Kidney (tissue), 14 donors: ENCODE measurements around the gene AK2. TPM values are rescaled to one million over a fixed set of nuclear protein-coding genes. Genes with fewer than 3 reads are reported as not detected.

ENCODE experiments used
- DNase-seq, 5 donors: peaks; one replicate each; pipeline ENCODE4 v3.0.0-alpha.2; 2013 to 2020
- FAIRE-seq: peaks from 2 replicates; lab custom pipeline; 2012; peaks lifted over from hg19 to GRCh38; lab: Jason Lieb, UNC
- H3K27ac ChIP-seq, 2 donors: one replicate each; pipeline ENCODE4 v1.7.0; 2013; ENCODE audit warnings: low read depth in 2 of 2, low read length in 2 of 2, inconsistent platforms in 1 of 2
- H3K27me3 ChIP-seq: one replicate; pipeline ENCODE4 v1.7.1; 2013; ENCODE audit warnings: low read length, inconsistent platforms; ENCODE audit not compliant: control insufficient read depth, insufficient read depth
- H3K36me3 ChIP-seq, 3 donors: one replicate each; pipeline versions ENCODE4 v1.7.0 to v1.7.1; 2013; ENCODE audit warnings: low read length in 3 of 3, control low read depth in 1 of 3, inconsistent platforms in 1 of 3; ENCODE audit not compliant: insufficient read depth in 3 of 3, control insufficient read depth in 2 of 3
- H3K4me1 ChIP-seq, 3 donors: one replicate each; pipeline versions ENCODE4 v1.7.0 to v1.7.1; 2013; ENCODE audit warnings: low read length in 3 of 3, inconsistent platforms in 1 of 3, low read depth in 1 of 3; ENCODE audit not compliant: control insufficient read depth in 2 of 3, insufficient read depth in 2 of 3
- H3K4me3 ChIP-seq, 3 donors: one replicate each; pipeline versions ENCODE4 v1.7.0 to v1.8.1; 2013; ENCODE audit warnings: low read length in 3 of 3, control low read depth in 1 of 3, inconsistent platforms in 1 of 3
- H3K9ac ChIP-seq, 3 donors: one replicate each; pipeline versions ENCODE4 v1.7.0 to v1.7.1; 2013; ENCODE audit warnings: low read length in 3 of 3, control low read depth in 1 of 3, inconsistent platforms in 1 of 3
- H3K9me3 ChIP-seq, 3 donors: one replicate each; pipeline versions ENCODE4 v1.7.0 to v1.7.1; 2013; ENCODE audit warnings: low read length in 3 of 3, control low read depth in 1 of 3, inconsistent platforms in 1 of 3; ENCODE audit not compliant: control insufficient read depth in 2 of 3, insufficient read depth in 1 of 3
- CTCF ChIP-seq: IDR thresholded peaks from 3 replicates; pipeline ENCODE4 v1.5.1; 2012; ENCODE audit warnings: mild to moderate bottlenecking, moderate library complexity, borderline replicate concordance; ENCODE audit not compliant: insufficient read depth; ENCODE audit errors: extremely low read depth
- intact Hi-C: fragments of 100-400 bp; cut with DNase I; formaldehyde crosslinking; loops from one replicate; pipeline ENCODE4 v1.11.1; 2022
- polyA plus RNA-seq: library from polyadenylated mRNA; stranded (reverse); fragments of 350-450 nt; fragmentation: Illumina TruSeq; extraction: RNeasy Lipid Tissue Mini Kit (QIAGEN cat#74804); gene quantifications from one replicate; pipeline ENCODE4 v1.2.3, GENCODE V29; 2014; ENCODE audit warnings: low read depth, low replicate concordance; ENCODE audit not compliant: insufficient read depth
- total RNA-seq: library from RNA; stranded (reverse); fragmentation: NEBNext Ultra II Directional; extraction: Animal tissue kit (Norgen Biotek cat#: 25700); gene quantifications from one replicate; pipeline ENCODE4 v1.2.1, GENCODE V29; 2021
- donor health status: control.
- donor health status: control.
- donor health status: control.
- donor health status: control.
- donor health status: control.
- donor health status: DM: yes; HTN: yes; CAD: no.
- donor health status: Normal renal cell carcinoma (clear cell type).

The AK2 gene
- total and polyA plus RNA-seq, 2 donors from 2014 or later, result 172 to 334 TPM

GRCh38 chr1:33005117-33005837 lies 31.4 kb downstream of the AK2 start:
- no peak for TF ChIP-seq CTCF
- FAIRE-seq (no peak), DNase-seq (no peak)
- Histone ChIP-seq H3K27me3 (no peaks in the 10 kb centered on the region), H3K27ac (no peak overlapping the region), H3K36me3 (peaks cover 2 to 13% (median 10%) of the 10 kb centered on the region in 3 donors), H3K4me3 (no peak overlapping the region), H3K9ac (no peak overlapping the region), H3K9me3 (no peaks in the 10 kb centered on the region), H3K4me1 (peaks cover 0 to 46% (median 32%) of the 10 kb centered on the region in 3 donors)
- intact Hi-C loops, result no loop called here

- intact Hi-C loops, result no loop called here
- H3K27ac ChIP-seq, result no peak overlapping the region
- no peak for FAIRE-seq
Measured at GRCh38 chr1:33004613-33005012, 32.1 kb downstream of the AK2 start.

DNA sequence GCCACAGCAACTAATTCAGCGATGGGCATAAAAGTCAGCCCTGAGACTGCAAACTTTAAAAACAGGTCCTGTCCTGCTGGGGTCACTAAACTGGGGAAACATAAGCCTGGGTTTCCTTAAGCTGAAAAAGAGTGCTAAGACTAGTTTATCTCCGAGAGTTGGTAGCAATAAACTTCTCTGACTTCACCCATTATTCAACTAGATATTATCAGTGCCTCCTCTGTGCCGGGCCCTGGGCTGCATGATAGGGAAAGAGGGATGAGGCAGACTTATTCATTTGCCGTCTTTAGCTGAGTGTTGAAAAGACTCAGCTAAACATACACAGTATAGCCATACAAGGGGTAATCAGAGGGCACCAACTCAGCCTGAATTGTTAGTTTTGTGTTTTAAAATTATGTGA lies 33.0 kb downstream of the AK2 start:
- DNase-seq (no peak), FAIRE-seq (no peak)
- no peak for TF ChIP-seq CTCF
- H3K4me3 ChIP-seq, result no peak overlapping the region
- no peaks in the 10 kb centered on the region for H3K9me3 ChIP-seq
- intact Hi-C loops, result no loop called here
- H3K36me3 ChIP-seq, result peaks cover 2 to 11% (median 8%) of the 10 kb centered on the region in 3 donors
- no peaks in the 10 kb centered on the region for H3K27me3 ChIP-seq
- no peak overlapping the region for H3K9ac ChIP-seq
- peaks cover 0 to 47% (median 33%) of the 10 kb centered on the region in 3 donors for H3K4me1 ChIP-seq
- H3K27ac ChIP-seq, result no peak overlapping the region

More at GRCh38 chr1:33004613-33005012, 32.1 kb downstream of the AK2 start:
- Histone ChIP-seq H3K27me3 (no peaks in the 10 kb centered on the region), H3K4me1 (peaks cover 0 to 47% (median 33%) of the 10 kb centered on the region in 3 donors), H3K4me3 (no peak overlapping the region), H3K9ac (no peak overlapping the region), H3K9me3 (no peaks in the 10 kb centered on the region), H3K36me3 (peaks cover 2 to 13% (median 10%) of the 10 kb centered on the region in 3 donors)
- TF ChIP-seq CTCF, result no peak
- no peak for DNase-seq
